HepG2 (cell line): ENCODE data around the gene PTCH1. TPM values are rescaled to one million over a fixed set of nuclear protein-coding genes. Genes with fewer than 3 reads are reported as not detected.

Experiments used
- AGO2 ChIP-seq: fragments of 200-400 bp; formaldehyde crosslinking; optimal IDR thresholded peaks from 2 replicates; pipeline ENCODE3; 2017; ENCODE audit warnings: mild to moderate bottlenecking, low read depth, low read length, moderate library complexity
- ARNT2 ChIP-seq: sonication (generic); formaldehyde crosslinking; IDR thresholded peaks from 2 replicates; pipeline ENCODE4 v1.8.0; 2022; ENCODE audit warnings: mild to moderate bottlenecking, low read depth, missing genetic modification reagents, moderate library complexity
- CBX1 ChIP-seq: IDR thresholded peaks from one replicate; pipeline ENCODE4 v1.6.1; 2016; ENCODE audit warnings: antibody characterized with exemption, low read depth
- CTCF ChIP-seq: sonication (generic); formaldehyde crosslinking; IDR thresholded peaks from 2 replicates; pipeline ENCODE4 v1.5.0; 2020; ENCODE audit warnings: mild to moderate bottlenecking, missing genetic modification reagents, moderate library complexity
- EEA1 ChIP-seq: sonication (generic); formaldehyde crosslinking; IDR thresholded peaks from 2 replicates; pipeline ENCODE4 v1.5.1; 2020; ENCODE audit warnings: mild to moderate bottlenecking, missing genetic modification reagents, borderline replicate concordance
- FOXA1 ChIP-seq, 2 experiments: fragments of 450-650 bp in 1 of 2; sonication (generic) in 1 of 2; formaldehyde crosslinking in 1 of 2; IDR thresholded peaks; 2 replicates each; pipeline versions ENCODE4 v1.4.0 to v1.6.1; 2016 to 2020; ENCODE audit warnings: missing genetic modification reagents in 1 of 2
- FOXA3 ChIP-seq: IDR thresholded peaks from 2 replicates; pipeline ENCODE4 v1.6.1; 2016; ENCODE audit warnings: missing genetic modification reagents, missing compliant biosample characterization
- FOXO1 ChIP-seq: sonication (generic); formaldehyde crosslinking; IDR thresholded peaks from 2 replicates; pipeline ENCODE4 v1.4.0; 2020; ENCODE audit warnings: missing genetic modification reagents
- GATA4 ChIP-seq: sonication (generic); IDR thresholded peaks from 2 replicates; pipeline ENCODE4 v1.6.1; 2016; ENCODE audit warnings: antibody characterized with exemption, low read depth, borderline replicate concordance
- HDAC1 ChIP-seq: sonication (generic); formaldehyde crosslinking; IDR thresholded peaks from 2 replicates; pipeline ENCODE4 v1.5.1; 2020; ENCODE audit warnings: mild to moderate bottlenecking, missing genetic modification reagents
- MXD1 ChIP-seq: sonication (generic); formaldehyde crosslinking; IDR thresholded peaks from 2 replicates; pipeline ENCODE4 v1.4.0; 2020; ENCODE audit warnings: mild to moderate bottlenecking, missing genetic modification reagents
- NCOA1 ChIP-seq: sonication (generic); formaldehyde crosslinking; IDR thresholded peaks from 2 replicates; pipeline ENCODE4 v1.9.0; 2021; ENCODE audit warnings: missing genetic modification reagents
- NONO ChIP-seq, 2 experiments: fragments of 450-650 bp in 1 of 2; sonication (generic) in 1 of 2; formaldehyde crosslinking in 1 of 2; IDR thresholded peaks in 1 of 2; conservative IDR thresholded peaks in 1 of 2; 2 replicates each; pipeline versions ENCODE4 v1.6.1 to v1.8.0; 2017 to 2022; ENCODE audit warnings: mild to moderate bottlenecking in 1 of 2, missing genetic modification reagents in 1 of 2, moderate library complexity in 1 of 2
- NR2F2 ChIP-seq: IDR thresholded peaks from 2 replicates; pipeline ENCODE4 v1.6.1; 2012; ENCODE audit warnings: low read depth, inconsistent platforms, borderline replicate concordance
- RFX5 ChIP-seq: IDR thresholded peaks from 2 replicates; pipeline ENCODE4 v1.6.1; 2011; ENCODE audit warnings: low read depth, low read length, improper control_type of control experiment
- SAP130 ChIP-seq: IDR thresholded peaks from 2 replicates; pipeline ENCODE4 v1.6.1; 2016; ENCODE audit warnings: low read depth
- TSC22D2 ChIP-seq: sonication (generic); formaldehyde crosslinking; IDR thresholded peaks from 2 replicates; pipeline ENCODE4 v1.5.1; 2020; ENCODE audit warnings: missing genetic modification reagents, mild to moderate bottlenecking, borderline replicate concordance
- ZNF121 ChIP-seq: sonication (generic); formaldehyde crosslinking; IDR thresholded peaks from 2 replicates; pipeline ENCODE4 v1.5.0; 2020; ENCODE audit warnings: mild to moderate bottlenecking, missing genetic modification reagents
- ZNF33A ChIP-seq: sonication (generic); formaldehyde crosslinking; IDR thresholded peaks from 2 replicates; pipeline ENCODE4 v1.5.1; 2020; ENCODE audit warnings: missing genetic modification reagents, mild to moderate bottlenecking, moderate library complexity, borderline replicate concordance
- ZNF501 ChIP-seq: sonication (generic); formaldehyde crosslinking; IDR thresholded peaks from 2 replicates; pipeline ENCODE4 v1.5.1; 2020; ENCODE audit warnings: mild to moderate bottlenecking, moderate library complexity, missing genetic modification reagents
- ZNF576 ChIP-seq: sonication (generic); formaldehyde crosslinking; IDR thresholded peaks from 2 replicates; pipeline ENCODE4 v1.4.0; 2020; ENCODE audit warnings: mild to moderate bottlenecking, missing genetic modification reagents
- ZNF782 ChIP-seq: sonication (generic); formaldehyde crosslinking; IDR thresholded peaks from 2 replicates; pipeline ENCODE4 v1.4.0; 2020; ENCODE audit warnings: missing genetic modification reagents, mild to moderate bottlenecking, borderline replicate concordance
- ZNF788 ChIP-seq: sonication (generic); formaldehyde crosslinking; IDR thresholded peaks from 2 replicates; pipeline ENCODE4 v1.5.0; 2020; ENCODE audit warnings: mild to moderate bottlenecking, missing genetic modification reagents, borderline replicate concordance
- polyA plus RNA-seq, 8 experiments: library from polyadenylated mRNA; depleted of rRNA in 3 of 8; stranded (reverse) in 7 of 8; unstranded in 1 of 8; fragments of >200 nt; fragmentation: Illumina TruSeq in 4 of 8; extraction: Trizol in 4 of 8; gene quantifications; 2 replicates each; pipeline versions ENCODE4 v1.2.1 to v1.2.3, GENCODE V29; 2011 to 2016; ENCODE audit warnings: low read depth in 4 of 8, missing spikeins in 1 of 8, mixed read lengths in 1 of 8; ENCODE audit not compliant: insufficient read depth in 1 of 8
- total RNA-seq, 5 experiments: library from RNA; depleted of rRNA; stranded (reverse); fragments of >200 nt; fragmentation: Illumina TruSeq; extraction: Trizol; gene quantifications; 2 replicates each; pipeline ENCODE4 v1.2.3, GENCODE V29; 2016; ENCODE audit warnings: low read depth in 1 of 5
- TF ChIP-seq, protein P1 (sequence below): sonication (generic); formaldehyde crosslinking; IDR thresholded peaks from 2 replicates; pipeline ENCODE4 v1.4.0; 2020; ENCODE audit warnings: missing genetic modification reagents, mild to moderate bottlenecking, borderline replicate concordance

Gene PTCH1
- total and polyA plus RNA-seq, 2 of the 13 experiments (the other 11 are each of a cell fraction or from before 2014, with no cell fraction given), result 2.8 to 3.9 TPM

GRCh38 chr9:95507464-95508241 is 9.1 kb downstream of the PTCH1 start (continued):
- TF ChIP-seq CTCF (CRISPR knock-in tag), result 0 out of 2 replicates have a peak, but pooled peaks have one; percentile 2
- peak; percentile 69; the same call in 1 of the 2 replicates for TF ChIP-seq SAP130 (CRISPR knock-in tag)
- 0 out of 2 replicates have a peak, but pooled peaks have one; percentile 6 for TF ChIP-seq MXD1 (CRISPR knock-in tag)
- peak; percentile 29; the same call in 1 of the 2 replicates for TF ChIP-seq ZNF788 (CRISPR knock-in tag)
- TF ChIP-seq RFX5, result no peak
- TF ChIP-seq AGO2, result peak; percentile 33
- TF ChIP-seq ZNF121 (CRISPR knock-in tag), result no peak
- 0 out of 2 replicates have a peak, but pooled peaks have one; percentile 23 for TF ChIP-seq ZNF501 (CRISPR knock-in tag)
- TF ChIP-seq HDAC1 (CRISPR knock-in tag), result peak; percentile 76
- TF ChIP-seq ZNF576 (CRISPR knock-in tag), result no peak
- TF ChIP-seq FOXO1 (CRISPR knock-in tag), result 0 out of 2 replicates have a peak, but pooled peaks have one; percentile 7
- TF ChIP-seq, protein P1, sequence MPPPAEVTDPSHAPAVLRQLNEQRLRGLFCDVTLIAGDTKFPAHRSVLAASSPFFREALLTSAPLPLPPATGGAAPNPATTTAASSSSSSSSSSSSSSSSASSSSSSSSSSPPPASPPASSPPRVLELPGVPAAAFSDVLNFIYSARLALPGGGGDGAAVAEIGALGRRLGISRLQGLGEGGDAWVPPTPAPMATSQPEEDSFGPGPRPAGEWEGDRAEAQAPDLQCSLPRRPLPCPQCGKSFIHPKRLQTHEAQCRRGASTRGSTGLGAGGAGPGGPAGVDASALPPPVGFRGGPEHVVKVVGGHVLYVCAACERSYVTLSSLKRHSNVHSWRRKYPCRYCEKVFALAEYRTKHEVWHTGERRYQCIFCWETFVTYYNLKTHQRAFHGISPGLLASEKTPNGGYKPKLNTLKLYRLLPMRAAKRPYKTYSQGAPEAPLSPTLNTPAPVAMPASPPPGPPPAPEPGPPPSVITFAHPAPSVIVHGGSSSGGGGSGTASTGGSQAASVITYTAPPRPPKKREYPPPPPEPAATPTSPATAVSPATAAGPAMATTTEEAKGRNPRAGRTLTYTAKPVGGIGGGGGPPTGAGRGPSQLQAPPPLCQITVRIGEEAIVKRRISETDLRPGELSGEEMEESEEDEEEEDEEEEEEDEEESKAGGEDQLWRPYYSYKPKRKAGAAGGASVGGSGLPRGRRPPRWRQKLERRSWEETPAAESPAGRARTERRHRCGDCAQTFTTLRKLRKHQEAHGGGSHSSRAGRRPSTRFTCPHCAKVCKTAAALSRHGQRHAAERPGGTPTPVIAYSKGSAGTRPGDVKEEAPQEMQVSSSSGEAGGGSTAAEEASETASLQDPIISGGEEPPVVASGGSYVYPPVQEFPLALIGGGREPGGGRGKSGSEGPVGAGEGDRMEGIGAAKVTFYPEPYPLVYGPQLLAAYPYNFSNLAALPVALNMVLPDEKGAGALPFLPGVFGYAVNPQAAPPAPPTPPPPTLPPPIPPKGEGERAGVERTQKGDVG (CRISPR knock-in tag), result no peak
- peak; percentile 9; the same call in 1 of the 2 replicates for TF ChIP-seq NR2F2
- no peak for TF ChIP-seq CBX1
- TF ChIP-seq NONO (IDR thresholded peaks at IDR 0.05), result no peak
- TF ChIP-seq NONO (CRISPR knock-in tag; conservative IDR thresholded peaks at IDR 0.05), result 0 out of 2 replicates have a peak, but pooled peaks have one; percentile 1
- 0 out of 2 replicates have a peak, but pooled peaks have one; percentile 10 for TF ChIP-seq GATA4
- no peak for TF ChIP-seq TSC22D2
- peak; percentile 6; the same call in 1 of the 2 replicates for TF ChIP-seq FOXA3
- no peak for TF ChIP-seq EEA1 (CRISPR knock-in tag)
- TF ChIP-seq NCOA1 (CRISPR knock-in tag), result no peak
- no peak for TF ChIP-seq FOXA1 (IDR thresholded peaks at IDR 0.05)
- peak; percentile 44 for TF ChIP-seq FOXA1 (CRISPR knock-in tag; IDR thresholded peaks at IDR 0.05)
- TF ChIP-seq ZNF782 (CRISPR knock-in tag), result no peak
- TF ChIP-seq ZNF33A, result 0 out of 2 replicates have a peak, but pooled peaks have one; percentile 38
- TF ChIP-seq ARNT2 (CRISPR knock-in tag), result no peak
